Liver (tissue), 9 donors: ENCODE measurements around the gene GPR15LG. TPM values are rescaled to one million over a fixed set of nuclear protein-coding genes. Genes with fewer than 3 reads are reported as not detected.

Source experiments
- DNase-seq: peaks from one replicate; pipeline ENCODE4 v3.0.0-alpha.2; 2017; ENCODE audit warnings: low spot score
- H3K27ac ChIP-seq, 2 donors: one replicate each; pipeline ENCODE4 v1.7.0; 2013; ENCODE audit warnings: inconsistent platforms in 2 of 2, low read length in 2 of 2, control low read depth in 1 of 2, low read depth in 1 of 2, mild to moderate bottlenecking in 1 of 2
- H3K27me3 ChIP-seq, 4 donors: one replicate each; pipeline versions ENCODE4 v1.6.1 to v1.7.0; 2013; ENCODE audit warnings: low read length in 3 of 4, inconsistent platforms in 1 of 4, mild to moderate bottlenecking in 1 of 4, moderate library complexity in 1 of 4; ENCODE audit not compliant: control insufficient read depth in 4 of 4, insufficient read depth in 4 of 4
- H3K36me3 ChIP-seq, 4 donors: one replicate each; pipeline versions ENCODE4 v1.6.1 to v1.7.0; 2013; ENCODE audit warnings: low read length in 3 of 4, mild to moderate bottlenecking in 3 of 4, low read depth in 1 of 4, moderate library complexity in 1 of 4; ENCODE audit not compliant: control insufficient read depth in 4 of 4, insufficient read depth in 3 of 4
- H3K4me1 ChIP-seq, 4 donors: one replicate each; pipeline versions ENCODE4 v1.6.1 to v1.7.0; 2013; ENCODE audit warnings: low read length in 3 of 4, mild to moderate bottlenecking in 3 of 4, moderate library complexity in 1 of 4; ENCODE audit not compliant: control insufficient read depth in 4 of 4, insufficient read depth in 4 of 4
- H3K4me3 ChIP-seq, 3 donors: one replicate each; pipeline versions ENCODE4 v1.6.1 to v1.7.0; 2013; ENCODE audit warnings: low read length in 3 of 3, control low read depth in 1 of 3, low read depth in 1 of 3, mild to moderate bottlenecking in 1 of 3
- H3K9ac ChIP-seq, 2 donors: one replicate each; pipeline ENCODE4 v1.7.0; 2013; ENCODE audit warnings: low read length in 2 of 2, mild to moderate bottlenecking in 2 of 2, moderate library complexity in 2 of 2, control low read depth in 1 of 2, low read depth in 1 of 2
- H3K9me3 ChIP-seq, 4 donors: one replicate each; pipeline versions ENCODE4 v1.6.1 to v1.7.0; 2013; ENCODE audit warnings: low read length in 3 of 4; ENCODE audit not compliant: control insufficient read depth in 4 of 4
- CTCF ChIP-seq: fragments of 150-350 bp; IDR thresholded peaks from 2 replicates; pipeline ENCODE4 v1.5.1; 2017; ENCODE audit warnings: improper control_type of control experiment, low read depth, low read length; ENCODE audit not compliant: missing input control
- EGR1 ChIP-seq, 2 donors: IDR thresholded peaks; 2 replicates each; pipeline ENCODE4 v1.6.1; 2016 to 2018; ENCODE audit warnings: antibody characterized with exemption in 2 of 2, low read depth in 2 of 2
- FOXA1 ChIP-seq: IDR thresholded peaks from 2 replicates; pipeline ENCODE4 v1.6.1; 2016; ENCODE audit warnings: antibody characterized with exemption
- FOXA2 ChIP-seq: IDR thresholded peaks from 2 replicates; pipeline ENCODE4 v1.6.1; 2016; ENCODE audit warnings: antibody characterized with exemption
- GABPA ChIP-seq, 2 donors: IDR thresholded peaks in 1 of 2; conservative IDR thresholded peaks in 1 of 2; 2 replicates each; pipeline ENCODE4 v1.6.1; 2016; ENCODE audit warnings: antibody characterized with exemption in 2 of 2, mild to moderate bottlenecking in 1 of 2, moderate library complexity in 1 of 2
- HNF4A ChIP-seq, 2 donors: conservative IDR thresholded peaks; 2 replicates each; pipeline ENCODE4 v1.6.1; 2016; ENCODE audit warnings: antibody characterized with exemption in 2 of 2, mild to moderate bottlenecking in 2 of 2
- HNF4G ChIP-seq: IDR thresholded peaks from 2 replicates; pipeline ENCODE4 v1.6.1; 2016; ENCODE audit warnings: antibody characterized with exemption
- JUND ChIP-seq, 2 donors: IDR thresholded peaks; 2 replicates each; pipeline ENCODE4 v1.6.1; 2016; ENCODE audit warnings: antibody characterized with exemption in 2 of 2
- MAX ChIP-seq: IDR thresholded peaks from 2 replicates; pipeline ENCODE4 v1.6.1; 2016; ENCODE audit warnings: antibody characterized with exemption
- NR2F2 ChIP-seq: IDR thresholded peaks from 2 replicates; pipeline ENCODE4 v1.6.1; 2016; ENCODE audit warnings: antibody characterized with exemption
- RAD21 ChIP-seq, 2 donors: IDR thresholded peaks; 2 replicates each; pipeline ENCODE4 v1.6.1; 2016; ENCODE audit warnings: antibody characterized with exemption in 2 of 2, mild to moderate bottlenecking in 2 of 2
- RXRA ChIP-seq, 2 donors: IDR thresholded peaks; 2 replicates each; pipeline ENCODE4 v1.6.1; 2017 to 2018; ENCODE audit warnings: antibody characterized with exemption in 2 of 2, mild to moderate bottlenecking in 1 of 2
- SP1 ChIP-seq: IDR thresholded peaks from 2 replicates; pipeline ENCODE4 v1.6.1; 2018; ENCODE audit warnings: antibody characterized with exemption, mild to moderate bottlenecking
- TAF1 ChIP-seq: conservative IDR thresholded peaks from 2 replicates; pipeline ENCODE4 v1.6.1; 2016; ENCODE audit warnings: antibody characterized with exemption, mild to moderate bottlenecking
- YY1 ChIP-seq: IDR thresholded peaks from 2 replicates; pipeline ENCODE4 v1.6.1; 2016; ENCODE audit warnings: antibody characterized with exemption, mild to moderate bottlenecking
- ZBTB33 ChIP-seq: IDR thresholded peaks from 2 replicates; pipeline ENCODE4 v1.6.1; 2016; ENCODE audit warnings: antibody characterized with exemption
- WGBS: extraction: QIAGEN DNeasy Blood & Tissue Kit; methylation state at CpG from one replicate; pipeline ENCODE4 v1.1.7; 2013; 5-methylcytosine and 5-hydroxymethylcytosine counted together
- polyA plus RNA-seq, 2 donors: library from polyadenylated mRNA; stranded (reverse) in 1 of 2; unstranded in 1 of 2; fragments of 200-250 nt in 1 of 2; fragments of >200 nt in 1 of 2; fragmentation: Nextera tagmentation in 1 of 2; extraction: Ambion mirVana in 1 of 2; gene quantifications; one replicate each; pipeline versions ENCODE4 v1.2.1 to v1.2.3, GENCODE V29; 2013 to 2015
- total RNA-seq, 2 donors: library from RNA; depleted of rRNA; stranded (reverse); fragments of >200 nt; gene quantifications; one replicate each; pipeline ENCODE4 v1.2.3, GENCODE V29; 2014
- TF ChIP-seq, protein P1 (sequence below): IDR thresholded peaks from 2 replicates; pipeline ENCODE4 v1.6.1; 2016; ENCODE audit warnings: antibody characterized with exemption, mild to moderate bottlenecking
- TF ChIP-seq, protein P2 (sequence below): IDR thresholded peaks from 2 replicates; pipeline ENCODE4 v1.6.1; 2016; ENCODE audit warnings: antibody characterized with exemption
- donor health status: healthy.
- donor health status: healthy.
- donor health status: healthy.
- donor health status: healthy.
- donor health status: healthy.

GPR15LG gene
- total and polyA plus RNA-seq, 4 donors, result not detected

DNA sequence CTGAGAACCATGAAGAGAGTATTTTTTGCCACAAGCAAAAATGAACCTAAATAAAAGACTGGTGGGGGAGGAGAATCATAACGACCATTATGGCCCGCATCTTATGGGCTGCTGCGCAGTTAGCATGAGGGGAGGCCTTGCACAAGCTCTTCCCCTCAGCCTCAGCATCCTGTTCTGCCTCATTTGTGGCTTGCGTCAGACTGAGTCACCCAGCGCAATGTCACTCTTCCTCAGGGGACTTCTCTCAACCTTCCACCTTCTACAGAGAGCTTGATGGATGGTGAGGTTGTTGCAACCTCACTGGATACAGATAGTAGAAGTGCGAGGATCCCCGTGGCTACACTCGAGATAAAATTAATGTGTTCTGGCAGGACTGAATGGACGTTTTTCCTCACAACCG lies 16.8 kb upstream of the GPR15LG start:
- no peaks in the 10 kb centered on the region for H3K9me3 ChIP-seq
- H3K36me3 ChIP-seq, result peaks cover 0 to 30% (median 19%) of the 10 kb centered on the region in 4 donors
- H3K4me3 ChIP-seq, result no peak overlapping the region
- H3K27ac ChIP-seq, result no peak overlapping the region
- H3K4me1 ChIP-seq, result peaks cover 0 to 2% (median 0%) of the 10 kb centered on the region in 4 donors
- no peak overlapping the region for H3K9ac ChIP-seq
- 76% methylated on average over 10 of the region's 10 CpGs for WGBS
- DNase-seq, result no peak
- peaks cover 0 to 3% (median under 1%) of the 10 kb centered on the region in 4 donors for H3K27me3 ChIP-seq
- TF ChIP-seq JUND (IDR thresholded peaks at IDR 0.05) (no peak), MAX (no peak), RAD21 (IDR thresholded peaks at IDR 0.05) (no peak), HNF4G (no peak), CTCF (no peak), NR2F2 (no peak), ZBTB33 (no peak), FOXA1 (no peak), SP1 (no peak), GABPA (IDR thresholded peaks at IDR 0.05 in 1 of 2, conservative IDR thresholded peaks at IDR 0.05 in 1 of 2) (no peak), RXRA (IDR thresholded peaks at IDR 0.05) (no peak), EGR1 (IDR thresholded peaks at IDR 0.05; ENCODE audit: low read depth in 2 of 2) (no peak), HNF4A (conservative IDR thresholded peaks at IDR 0.05) (no peak), TAF1 (no peak), FOXA2 (no peak), YY1 (no peak)
- TF ChIP-seq, protein P1, sequence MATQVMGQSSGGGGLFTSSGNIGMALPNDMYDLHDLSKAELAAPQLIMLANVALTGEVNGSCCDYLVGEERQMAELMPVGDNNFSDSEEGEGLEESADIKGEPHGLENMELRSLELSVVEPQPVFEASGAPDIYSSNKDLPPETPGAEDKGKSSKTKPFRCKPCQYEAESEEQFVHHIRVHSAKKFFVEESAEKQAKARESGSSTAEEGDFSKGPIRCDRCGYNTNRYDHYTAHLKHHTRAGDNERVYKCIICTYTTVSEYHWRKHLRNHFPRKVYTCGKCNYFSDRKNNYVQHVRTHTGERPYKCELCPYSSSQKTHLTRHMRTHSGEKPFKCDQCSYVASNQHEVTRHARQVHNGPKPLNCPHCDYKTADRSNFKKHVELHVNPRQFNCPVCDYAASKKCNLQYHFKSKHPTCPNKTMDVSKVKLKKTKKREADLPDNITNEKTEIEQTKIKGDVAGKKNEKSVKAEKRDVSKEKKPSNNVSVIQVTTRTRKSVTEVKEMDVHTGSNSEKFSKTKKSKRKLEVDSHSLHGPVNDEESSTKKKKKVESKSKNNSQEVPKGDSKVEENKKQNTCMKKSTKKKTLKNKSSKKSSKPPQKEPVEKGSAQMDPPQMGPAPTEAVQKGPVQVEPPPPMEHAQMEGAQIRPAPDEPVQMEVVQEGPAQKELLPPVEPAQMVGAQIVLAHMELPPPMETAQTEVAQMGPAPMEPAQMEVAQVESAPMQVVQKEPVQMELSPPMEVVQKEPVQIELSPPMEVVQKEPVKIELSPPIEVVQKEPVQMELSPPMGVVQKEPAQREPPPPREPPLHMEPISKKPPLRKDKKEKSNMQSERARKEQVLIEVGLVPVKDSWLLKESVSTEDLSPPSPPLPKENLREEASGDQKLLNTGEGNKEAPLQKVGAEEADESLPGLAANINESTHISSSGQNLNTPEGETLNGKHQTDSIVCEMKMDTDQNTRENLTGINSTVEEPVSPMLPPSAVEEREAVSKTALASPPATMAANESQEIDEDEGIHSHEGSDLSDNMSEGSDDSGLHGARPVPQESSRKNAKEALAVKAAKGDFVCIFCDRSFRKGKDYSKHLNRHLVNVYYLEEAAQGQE, result no peak
- TF ChIP-seq, protein P2, sequence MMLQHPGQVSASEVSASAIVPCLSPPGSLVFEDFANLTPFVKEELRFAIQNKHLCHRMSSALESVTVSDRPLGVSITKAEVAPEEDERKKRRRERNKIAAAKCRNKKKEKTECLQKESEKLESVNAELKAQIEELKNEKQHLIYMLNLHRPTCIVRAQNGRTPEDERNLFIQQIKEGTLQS, result no peak
